Stimulated activated CD8-positive, alpha-beta memory T cell treated with anti-CD3 and anti-CD28 coated beads, Interleukin-12 subunit alpha, Interleukin-12 subunit beta, amount 100 ng/mL, for 1 hour (primary cell): ENCODE results near the gene CORO2A.
"Not testable (repeated sequence)": the region's sequence is repeated elsewhere in the genome, so short reads cannot be mapped to it uniquely, and the experiment has no call there.

Experiments
- DNase-seq: peaks from one replicate; pipeline ENCODE4 v3.0.0-alpha.2; 2020; ENCODE audit warnings: low read depth

CORO2A gene

DNA sequence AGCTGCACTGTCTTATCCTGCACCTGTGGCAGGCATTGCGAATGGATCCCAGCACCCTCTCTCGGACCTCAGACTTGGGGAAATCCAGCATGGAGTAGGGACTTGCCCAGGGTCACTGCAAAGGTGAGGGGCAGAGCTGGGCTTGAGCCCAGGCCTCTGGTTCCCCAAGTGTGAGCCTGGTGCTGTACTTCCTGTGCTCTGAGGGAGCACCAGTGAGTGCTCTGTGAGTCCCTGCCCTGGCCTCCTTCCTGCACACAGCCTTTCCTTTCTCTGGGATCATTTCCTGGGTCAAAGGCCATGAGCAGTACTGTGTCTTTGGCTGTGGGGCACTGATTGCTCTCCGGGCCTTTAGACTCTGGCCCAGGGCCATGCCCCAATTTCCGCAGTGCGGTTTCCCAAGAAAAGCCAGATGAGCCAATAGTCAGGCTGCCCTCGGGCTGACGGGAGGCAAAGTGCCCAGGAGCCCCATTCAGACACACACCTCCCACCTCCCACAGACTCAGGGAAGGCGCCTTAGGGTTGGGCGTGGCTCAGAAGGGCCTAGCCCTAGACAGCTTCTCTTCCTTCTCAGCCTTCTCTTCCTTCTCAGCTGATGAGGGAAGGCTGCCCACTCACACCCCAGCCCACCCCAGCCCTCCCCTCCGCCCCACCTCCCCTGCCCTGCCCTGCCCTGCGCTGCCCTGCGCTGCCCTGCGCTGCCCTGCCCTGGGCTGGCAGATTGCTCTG, 50.1 kb downstream of the CORO2A start:
- no peak for DNase-seq

- no peak for DNase-seq
These were observed 51.9 kb downstream of the CORO2A start for GRCh38 chr9:98140503-98140902.

- no peak for DNase-seq
These were observed 55.9 kb downstream of the CORO2A start for GRCh38 chr9:98136489-98136888.

GRCh38 chr9:98135938-98136337, 56.5 kb downstream of the CORO2A start:
- DNase-seq: no peak

DNA sequence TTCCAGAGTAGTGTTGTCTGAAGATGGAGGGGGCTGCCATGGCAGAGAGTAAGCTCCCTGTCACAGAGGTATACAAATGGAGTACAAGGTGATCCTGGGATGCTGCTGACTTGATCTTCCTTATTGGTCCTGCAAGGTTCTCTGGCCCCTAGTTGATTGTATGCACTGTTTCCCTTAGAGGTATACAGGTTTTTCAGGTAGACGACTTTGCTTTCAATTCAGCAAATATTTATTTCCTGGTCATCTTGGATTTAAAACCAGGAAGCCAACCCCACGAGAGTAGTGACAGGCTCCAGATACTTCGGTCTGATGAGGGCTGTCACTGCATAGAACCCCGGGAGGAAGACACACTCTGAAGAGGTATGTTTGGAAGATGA, 56.9 kb downstream of the CORO2A start:
- no peak for DNase-seq

GRCh38 chr9:98134702-98135557, 57.5 kb downstream of the CORO2A start:
- no peak for DNase-seq

DNA sequence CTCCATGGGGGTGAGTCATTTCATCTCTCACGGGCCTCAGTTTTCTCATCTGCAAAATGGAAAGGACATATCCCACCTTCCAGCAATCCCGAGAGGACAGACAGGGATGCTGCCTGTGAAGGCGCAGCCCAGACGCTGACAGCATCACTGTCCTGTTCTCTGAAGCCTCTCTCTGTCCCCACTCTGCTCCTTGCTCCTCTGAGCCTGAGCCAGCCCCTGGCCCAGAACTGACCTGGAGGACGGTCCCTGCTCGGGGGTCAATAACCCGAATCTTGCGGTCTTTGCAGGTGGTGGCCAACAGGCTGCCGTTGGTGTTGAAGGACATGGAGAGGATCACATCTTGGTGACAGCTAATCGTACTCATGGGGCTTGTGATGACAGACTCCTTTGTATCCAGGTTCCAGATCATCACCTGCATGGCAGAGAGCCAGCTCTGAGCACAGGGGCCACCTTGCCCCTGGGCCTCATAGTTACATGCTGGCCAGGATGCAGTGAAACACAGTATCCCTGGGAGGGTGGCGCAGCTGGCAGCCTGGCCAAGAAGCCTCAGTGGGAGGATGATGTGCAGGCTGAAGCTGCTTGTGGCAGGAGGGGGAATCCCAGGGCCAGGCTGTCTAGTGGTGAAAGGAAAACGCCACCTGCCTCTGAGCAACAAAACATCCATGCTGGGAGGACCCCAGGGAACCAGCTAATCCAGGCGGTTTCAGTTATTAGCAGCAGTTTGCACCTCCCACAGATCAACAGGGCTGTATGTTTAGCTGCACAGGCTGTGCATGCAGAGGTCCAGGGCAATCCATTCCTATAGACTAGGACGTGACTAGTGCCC, 59.4 kb downstream of the CORO2A start:
- no peak for DNase-seq

- no peak for DNase-seq
These were observed 60.3 kb downstream of the CORO2A start for GRCh38 chr9:98132158-98132557.

DNA sequence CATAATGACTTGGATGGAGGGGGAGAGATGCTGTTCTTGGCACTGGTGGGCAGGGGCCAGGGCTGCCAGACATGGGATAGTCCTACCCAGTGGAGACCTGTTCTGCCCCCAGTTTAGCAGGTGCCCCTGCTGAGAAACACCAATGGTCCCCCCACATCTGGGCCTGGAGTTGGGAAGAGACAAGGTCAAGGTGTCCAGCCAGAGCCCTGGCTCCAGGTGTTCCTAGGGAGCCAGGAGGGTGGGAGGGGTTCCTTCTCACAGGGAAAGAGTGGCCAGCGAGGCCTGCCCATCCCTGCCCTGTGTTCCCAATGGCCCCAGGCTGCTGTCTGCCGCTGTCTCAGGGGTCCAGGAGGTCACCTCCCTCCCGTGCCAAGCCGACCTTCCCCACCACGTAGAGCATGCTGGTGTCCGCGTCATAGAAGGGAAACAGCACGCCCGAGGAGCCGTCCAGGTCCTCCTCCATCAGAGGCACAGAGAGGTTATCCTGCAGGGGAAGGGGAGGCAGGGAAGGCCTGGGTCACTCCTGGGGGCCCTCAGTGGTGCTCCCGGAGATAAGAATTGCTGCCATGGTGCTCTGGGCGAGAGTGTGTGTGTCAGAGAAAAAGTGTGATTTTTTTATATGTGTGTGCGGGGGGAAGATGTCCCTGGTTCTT, 61.7 kb downstream of the CORO2A start:
- DNase-seq: no peak

DNA sequence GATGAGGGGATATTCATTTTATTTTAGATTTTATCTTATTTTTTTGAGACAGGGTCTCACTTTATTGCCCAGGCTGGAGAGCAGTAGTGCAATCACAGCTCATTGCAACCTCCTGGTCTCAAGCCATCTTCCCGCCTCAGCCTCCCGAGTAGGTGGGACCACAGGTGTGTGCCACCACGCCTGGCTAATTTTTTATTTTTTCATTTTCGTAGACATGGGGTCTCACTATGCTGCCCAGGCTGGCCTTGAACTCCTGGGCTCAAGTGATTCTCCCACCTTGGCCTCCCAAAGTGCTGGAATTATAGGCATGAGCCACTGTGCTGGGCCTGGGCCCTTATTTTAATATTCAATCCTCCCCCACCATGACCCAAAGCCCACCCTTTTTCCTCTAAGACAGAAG, 62.4 kb downstream of the CORO2A start:
- not testable (repeated sequence) for DNase-seq

DNA sequence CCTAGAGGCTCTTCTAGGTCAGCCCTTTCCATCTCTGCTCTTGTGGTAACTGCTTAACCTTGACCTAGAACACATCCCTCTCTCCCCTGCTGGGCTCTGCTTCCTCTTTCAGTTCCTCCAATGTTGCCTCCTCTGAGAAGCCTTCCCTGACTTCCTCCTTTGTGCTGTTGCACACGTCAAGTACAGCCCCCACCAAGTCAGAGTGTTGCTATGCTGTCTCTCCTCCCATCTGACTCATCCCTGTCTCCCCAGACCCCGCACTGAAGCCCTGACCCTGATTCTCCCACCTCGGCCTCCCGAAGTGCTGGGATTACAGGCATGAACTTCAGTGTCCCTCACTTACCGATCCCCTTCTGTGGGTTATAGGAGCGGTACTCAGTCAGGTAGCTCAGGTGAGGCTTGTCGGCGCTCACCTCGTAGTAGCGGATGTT, 63.0 kb downstream of the CORO2A start:
- no peak for DNase-seq

DNA sequence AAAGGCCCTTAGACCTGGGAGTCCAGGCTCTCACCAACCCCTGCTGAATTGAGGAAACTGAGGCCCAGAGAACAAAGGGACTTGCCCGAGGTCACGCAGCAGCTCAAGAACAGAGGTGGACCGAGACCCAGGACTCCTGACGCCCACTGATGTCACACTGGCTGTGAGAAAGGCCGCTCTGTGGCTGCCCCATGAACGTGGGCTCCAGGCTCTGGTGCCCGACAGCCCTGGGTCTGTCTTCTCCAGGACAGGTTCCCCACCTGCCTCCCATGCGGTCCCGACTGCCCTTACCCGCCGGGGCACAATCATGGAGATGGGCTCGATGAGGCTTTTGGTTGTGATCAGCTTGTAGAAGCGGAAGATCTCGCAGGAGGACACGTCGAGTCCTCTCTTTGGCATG, 64.1 kb downstream of the CORO2A start:
- no peak for DNase-seq

GRCh38 chr9:98127226-98127625, 65.2 kb downstream of the CORO2A start:
- DNase-seq: no peak

GRCh38 chr9:98124637-98125426, 67.6 kb downstream of the CORO2A start:
- no peak for DNase-seq

DNA sequence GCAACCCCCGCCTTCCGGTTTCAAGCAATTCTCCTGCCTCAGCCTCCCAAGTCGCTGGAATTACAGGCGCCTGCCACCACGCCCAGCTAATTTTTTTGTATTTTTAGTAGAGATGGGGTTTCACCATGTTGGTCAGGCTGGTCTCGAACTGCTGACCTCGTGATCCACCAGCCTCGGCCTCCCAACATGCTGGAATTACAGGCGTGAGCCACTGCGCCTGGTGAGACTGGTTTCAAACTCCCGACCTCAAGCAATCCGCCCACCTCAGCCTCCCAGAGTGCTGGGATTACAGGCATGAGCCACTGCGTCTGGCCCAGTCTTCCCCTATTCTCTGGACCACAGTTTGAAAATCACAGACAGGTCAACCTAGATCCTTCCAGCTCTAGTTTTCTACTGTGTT, 68.3 kb downstream of the CORO2A start:
- DNase-seq: not testable (repeated sequence)

DNA sequence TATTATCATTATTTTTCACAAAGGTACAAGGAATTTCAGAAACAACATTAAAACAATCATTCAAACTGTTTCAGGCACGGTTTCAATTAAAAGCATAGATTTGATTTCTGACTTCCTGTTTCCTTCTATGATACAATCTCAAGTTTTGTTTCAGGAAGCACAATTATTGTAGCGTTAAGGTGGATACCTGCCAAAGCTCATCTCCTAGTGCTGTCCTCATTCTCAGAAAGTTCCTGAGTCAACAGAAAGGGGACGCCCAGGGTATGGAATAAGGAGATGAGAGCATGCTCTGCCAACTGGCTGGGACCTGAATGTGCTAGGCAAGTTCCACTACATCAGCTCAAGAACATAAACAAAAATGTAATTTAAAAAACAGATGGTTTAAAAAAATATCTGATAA, 71.4 kb downstream of the CORO2A start:
- no peak for DNase-seq

- DNase-seq: no peak
These were observed 72.0 kb downstream of the CORO2A start for GRCh38 chr9:98120476-98120875.

DNA sequence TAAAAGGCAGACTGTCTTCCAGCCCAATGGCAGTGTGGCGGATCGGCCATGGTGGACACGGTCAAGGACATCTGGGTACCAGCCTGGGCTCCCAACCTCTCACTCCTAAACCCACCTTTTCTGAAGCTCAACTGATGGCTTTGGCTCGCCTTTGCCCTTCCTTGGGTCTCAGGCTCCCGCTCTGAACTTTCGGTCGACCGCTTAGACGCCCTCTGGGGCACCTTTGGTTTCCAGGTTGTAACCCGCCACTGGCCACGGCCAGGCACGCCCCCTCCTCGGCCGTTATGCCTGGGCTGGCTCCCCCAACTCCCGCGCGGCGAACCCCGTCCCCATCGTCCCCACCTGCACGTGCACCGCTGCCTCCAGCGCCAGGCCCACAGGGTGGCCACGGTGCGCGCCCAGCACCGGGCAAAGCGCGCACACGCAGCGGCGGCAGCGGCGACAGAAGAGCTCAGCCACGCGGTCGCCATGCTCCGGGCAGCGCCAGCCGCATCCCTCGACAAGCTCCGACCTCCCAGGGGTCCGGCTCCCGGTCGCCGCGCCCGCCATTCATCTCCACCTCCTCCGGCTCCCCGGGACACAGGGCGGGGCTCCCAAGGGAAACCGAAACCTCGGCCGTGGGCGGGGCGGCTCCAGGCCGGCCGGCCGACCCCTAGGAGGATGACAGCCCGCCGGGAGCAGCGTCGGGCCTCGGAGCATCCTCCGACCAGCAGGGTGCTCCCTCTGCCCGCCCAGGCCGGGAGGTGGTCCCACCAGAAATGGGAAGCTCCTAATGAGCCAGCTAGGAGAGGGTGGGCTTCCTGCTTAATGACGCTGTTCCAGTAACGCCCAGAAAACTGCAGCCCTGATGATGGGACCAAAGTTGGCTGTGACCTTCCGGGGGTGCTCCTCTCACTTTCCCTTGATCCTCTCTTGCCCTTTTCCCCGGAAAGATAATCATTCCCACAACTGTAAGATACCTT, 73.5 kb downstream of the CORO2A start, which contains the start of gene TRIM14:
TSS of gene TRIM14 (minus strand) at position 583 of the 962 bp plus-strand sequence. CDS start at position 549, 34 bp downstream.
- DNase-seq: peak; percentile 22

- DNase-seq: peak; percentile 27
These were observed 74.3 kb downstream of the CORO2A start for GRCh38 chr9:98117984-98118639.
